ENCODE measurements around the gene SMYD4. TPM values are rescaled to one million over a fixed set of nuclear protein-coding genes. Genes with fewer than 3 reads are reported as not detected.

Gene SMYD4
- total and polyA plus RNA-seq, 9 of the 15 experiments (the other 6 are each of a cell fraction or from before 2014, with no cell fraction given) = 1.3 to 10.2 (median 6.7) TPM

DNA sequence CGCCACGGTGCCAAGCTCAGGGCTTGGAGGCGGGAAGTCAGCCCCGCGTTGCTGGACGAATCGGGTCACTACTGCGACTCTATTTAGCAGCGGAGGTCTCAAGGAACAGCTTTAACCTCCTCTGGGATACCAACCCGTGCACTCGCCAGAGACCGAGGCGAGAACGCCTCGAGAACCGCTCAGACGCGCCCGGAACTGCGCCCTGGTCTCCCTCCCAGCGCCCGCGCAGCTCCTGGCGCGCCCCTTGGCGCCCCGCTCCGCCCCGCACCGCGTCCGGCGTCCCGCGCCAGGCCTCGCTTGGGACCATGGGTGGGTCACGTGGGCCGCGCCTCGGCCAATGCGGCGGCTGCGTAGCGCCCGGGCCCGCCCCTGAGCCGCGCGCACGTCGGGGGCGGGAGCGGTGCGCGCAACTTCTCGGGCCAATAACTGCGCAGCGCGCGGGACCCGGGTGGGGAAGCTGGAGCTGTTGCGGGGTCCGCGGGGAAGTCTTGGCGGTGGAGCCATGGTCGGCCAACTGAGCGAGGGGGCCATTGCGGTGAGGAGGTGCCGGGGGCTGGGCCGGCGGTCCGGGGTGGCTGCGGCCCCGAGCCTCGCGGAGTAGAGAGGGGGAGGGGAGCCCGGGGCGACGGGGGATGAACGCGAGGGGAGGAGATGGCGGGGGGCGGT is at the start of gene SMYD4, which contains the start of gene RPA1 (continued):
- TF ChIP-seq, protein P1, sequence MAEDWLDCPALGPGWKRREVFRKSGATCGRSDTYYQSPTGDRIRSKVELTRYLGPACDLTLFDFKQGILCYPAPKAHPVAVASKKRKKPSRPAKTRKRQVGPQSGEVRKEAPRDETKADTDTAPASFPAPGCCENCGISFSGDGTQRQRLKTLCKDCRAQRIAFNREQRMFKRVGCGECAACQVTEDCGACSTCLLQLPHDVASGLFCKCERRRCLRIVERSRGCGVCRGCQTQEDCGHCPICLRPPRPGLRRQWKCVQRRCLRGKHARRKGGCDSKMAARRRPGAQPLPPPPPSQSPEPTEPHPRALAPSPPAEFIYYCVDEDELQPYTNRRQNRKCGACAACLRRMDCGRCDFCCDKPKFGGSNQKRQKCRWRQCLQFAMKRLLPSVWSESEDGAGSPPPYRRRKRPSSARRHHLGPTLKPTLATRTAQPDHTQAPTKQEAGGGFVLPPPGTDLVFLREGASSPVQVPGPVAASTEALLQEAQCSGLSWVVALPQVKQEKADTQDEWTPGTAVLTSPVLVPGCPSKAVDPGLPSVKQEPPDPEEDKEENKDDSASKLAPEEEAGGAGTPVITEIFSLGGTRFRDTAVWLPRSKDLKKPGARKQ (CRISPR knock-in tag; IDR thresholded peaks at IDR 0.05) = no peak
- no peak for TF ChIP-seq KLF13 (tag; IDR thresholded peaks at IDR 0.05; ENCODE audit: borderline replicate concordance, low read depth)
- TF ChIP-seq, protein P2, sequence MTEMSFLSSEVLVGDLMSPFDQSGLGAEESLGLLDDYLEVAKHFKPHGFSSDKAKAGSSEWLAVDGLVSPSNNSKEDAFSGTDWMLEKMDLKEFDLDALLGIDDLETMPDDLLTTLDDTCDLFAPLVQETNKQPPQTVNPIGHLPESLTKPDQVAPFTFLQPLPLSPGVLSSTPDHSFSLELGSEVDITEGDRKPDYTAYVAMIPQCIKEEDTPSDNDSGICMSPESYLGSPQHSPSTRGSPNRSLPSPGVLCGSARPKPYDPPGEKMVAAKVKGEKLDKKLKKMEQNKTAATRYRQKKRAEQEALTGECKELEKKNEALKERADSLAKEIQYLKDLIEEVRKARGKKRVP (CRISPR knock-in tag; IDR thresholded peaks at IDR 0.05) = no peak
- no peak for TF ChIP-seq COPS2 (conservative IDR thresholded peaks at IDR 0.05)
- no peak for TF ChIP-seq POLR3A (IDR thresholded peaks at IDR 0.05; ENCODE audit: borderline replicate concordance, extremely low read depth, insufficient read depth, insufficient read length)
- peak; percentile 94 for TF ChIP-seq RB1 (IDR thresholded peaks at IDR 0.05; ENCODE audit: low read depth)
- TF ChIP-seq, protein P3, sequence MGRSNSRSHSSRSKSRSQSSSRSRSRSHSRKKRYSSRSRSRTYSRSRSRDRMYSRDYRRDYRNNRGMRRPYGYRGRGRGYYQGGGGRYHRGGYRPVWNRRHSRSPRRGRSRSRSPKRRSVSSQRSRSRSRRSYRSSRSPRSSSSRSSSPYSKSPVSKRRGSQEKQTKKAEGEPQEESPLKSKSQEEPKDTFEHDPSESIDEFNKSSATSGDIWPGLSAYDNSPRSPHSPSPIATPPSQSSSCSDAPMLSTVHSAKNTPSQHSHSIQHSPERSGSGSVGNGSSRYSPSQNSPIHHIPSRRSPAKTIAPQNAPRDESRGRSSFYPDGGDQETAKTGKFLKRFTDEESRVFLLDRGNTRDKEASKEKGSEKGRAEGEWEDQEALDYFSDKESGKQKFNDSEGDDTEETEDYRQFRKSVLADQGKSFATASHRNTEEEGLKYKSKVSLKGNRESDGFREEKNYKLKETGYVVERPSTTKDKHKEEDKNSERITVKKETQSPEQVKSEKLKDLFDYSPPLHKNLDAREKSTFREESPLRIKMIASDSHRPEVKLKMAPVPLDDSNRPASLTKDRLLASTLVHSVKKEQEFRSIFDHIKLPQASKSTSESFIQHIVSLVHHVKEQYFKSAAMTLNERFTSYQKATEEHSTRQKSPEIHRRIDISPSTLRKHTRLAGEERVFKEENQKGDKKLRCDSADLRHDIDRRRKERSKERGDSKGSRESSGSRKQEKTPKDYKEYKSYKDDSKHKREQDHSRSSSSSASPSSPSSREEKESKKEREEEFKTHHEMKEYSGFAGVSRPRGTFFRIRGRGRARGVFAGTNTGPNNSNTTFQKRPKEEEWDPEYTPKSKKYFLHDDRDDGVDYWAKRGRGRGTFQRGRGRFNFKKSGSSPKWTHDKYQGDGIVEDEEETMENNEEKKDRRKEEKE (IDR thresholded peaks at IDR 0.05; ENCODE audit: borderline replicate concordance in 1 of 2, control insufficient read depth in 1 of 2, low read depth in 2 of 2, low read length in 1 of 2) = no peak
- TF ChIP-seq TCF7L2 (IDR thresholded peaks at IDR 0.05; ENCODE audit: low read depth, low read length) = no peak
- peak; percentile 50 for TF ChIP-seq CCNT2 (IDR thresholded peaks at IDR 0.05; ENCODE audit: borderline replicate concordance, extremely low read depth, insufficient read length, low read depth, low read length)
- TF ChIP-seq, protein P4, sequence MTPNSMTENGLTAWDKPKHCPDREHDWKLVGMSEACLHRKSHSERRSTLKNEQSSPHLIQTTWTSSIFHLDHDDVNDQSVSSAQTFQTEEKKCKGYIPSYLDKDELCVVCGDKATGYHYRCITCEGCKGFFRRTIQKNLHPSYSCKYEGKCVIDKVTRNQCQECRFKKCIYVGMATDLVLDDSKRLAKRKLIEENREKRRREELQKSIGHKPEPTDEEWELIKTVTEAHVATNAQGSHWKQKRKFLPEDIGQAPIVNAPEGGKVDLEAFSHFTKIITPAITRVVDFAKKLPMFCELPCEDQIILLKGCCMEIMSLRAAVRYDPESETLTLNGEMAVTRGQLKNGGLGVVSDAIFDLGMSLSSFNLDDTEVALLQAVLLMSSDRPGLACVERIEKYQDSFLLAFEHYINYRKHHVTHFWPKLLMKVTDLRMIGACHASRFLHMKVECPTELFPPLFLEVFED (CRISPR knock-in tag; conservative IDR thresholded peaks at IDR 0.05) = no peak
- no peak for TF ChIP-seq CHCHD3 (CRISPR knock-in tag; IDR thresholded peaks at IDR 0.05)
- no peak for TF ChIP-seq NFE2 (IDR thresholded peaks at IDR 0.05; ENCODE audit: low read depth)
- no peak for TF ChIP-seq SMARCA4 (IDR thresholded peaks at IDR 0.05)
- no peak for TF ChIP-seq TSC22D4 (tag; IDR thresholded peaks at IDR 0.05)
- TF ChIP-seq SMARCE1 (IDR thresholded peaks at IDR 0.05) = no peak
- TF ChIP-seq ZNF3 (CRISPR knock-in tag; IDR thresholded peaks at IDR 0.05) = no peak

All from K562 (cell line).